ENCODE results near the gene FAM9C.

DNA sequence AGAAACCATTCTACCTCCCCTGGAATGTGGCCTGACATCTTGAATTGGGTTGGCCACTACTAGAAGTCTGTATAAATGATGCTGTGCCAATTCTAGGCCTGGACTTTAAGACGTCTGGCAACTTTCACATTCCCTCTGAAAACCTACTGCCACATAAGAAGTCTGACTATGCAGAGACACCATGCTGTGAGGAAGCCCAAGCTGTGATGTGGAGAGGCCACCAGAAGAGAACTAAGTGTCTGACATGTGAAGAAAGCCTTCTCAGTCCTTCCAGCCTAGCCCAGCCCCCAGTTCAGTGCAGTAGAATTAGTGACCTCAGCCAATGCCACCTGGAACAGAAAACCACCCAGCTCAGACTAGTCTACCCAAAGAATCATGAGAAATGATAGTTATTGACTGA lies 24.2 kb upstream of the FAM9C start:
- TF ChIP-seq, protein P1, sequence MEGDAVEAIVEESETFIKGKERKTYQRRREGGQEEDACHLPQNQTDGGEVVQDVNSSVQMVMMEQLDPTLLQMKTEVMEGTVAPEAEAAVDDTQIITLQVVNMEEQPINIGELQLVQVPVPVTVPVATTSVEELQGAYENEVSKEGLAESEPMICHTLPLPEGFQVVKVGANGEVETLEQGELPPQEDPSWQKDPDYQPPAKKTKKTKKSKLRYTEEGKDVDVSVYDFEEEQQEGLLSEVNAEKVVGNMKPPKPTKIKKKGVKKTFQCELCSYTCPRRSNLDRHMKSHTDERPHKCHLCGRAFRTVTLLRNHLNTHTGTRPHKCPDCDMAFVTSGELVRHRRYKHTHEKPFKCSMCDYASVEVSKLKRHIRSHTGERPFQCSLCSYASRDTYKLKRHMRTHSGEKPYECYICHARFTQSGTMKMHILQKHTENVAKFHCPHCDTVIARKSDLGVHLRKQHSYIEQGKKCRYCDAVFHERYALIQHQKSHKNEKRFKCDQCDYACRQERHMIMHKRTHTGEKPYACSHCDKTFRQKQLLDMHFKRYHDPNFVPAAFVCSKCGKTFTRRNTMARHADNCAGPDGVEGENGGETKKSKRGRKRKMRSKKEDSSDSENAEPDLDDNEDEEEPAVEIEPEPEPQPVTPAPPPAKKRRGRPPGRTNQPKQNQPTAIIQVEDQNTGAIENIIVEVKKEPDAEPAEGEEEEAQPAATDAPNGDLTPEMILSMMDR (IDR thresholded peaks at IDR 0.05): no peak
- TF ChIP-seq POLR2A (IDR thresholded peaks at IDR 0.05): no peak
